ENCODE measurements around the gene HMG20B. TPM values are rescaled to one million over a fixed set of nuclear protein-coding genes. Genes with fewer than 3 reads are reported as not detected.

HMG20B gene
- total RNA-seq, 6 experiments from 2014 or later, result 73.5 to 90.1 (median 78.3) TPM

GRCh38 chr19:3538258-3538929 is 34.4 kb upstream of the HMG20B start:
- H3K4me3 Mint-ChIP-seq, result no peak overlapping the region
- H3K27me3 Mint-ChIP-seq (ENCODE audit: insufficient read depth), result peaks cover 6% of the 10 kb centered on the region
- no peak for TF ChIP-seq CTCF (IDR thresholded peaks at IDR 0.05)
- no peak for DNase-seq
- H3K27ac Mint-ChIP-seq, result no peak overlapping the region; the same call in 1 of the 2 replicates
- no peaks in the 10 kb centered on the region for H3K4me1 Mint-ChIP-seq (ENCODE audit: low read depth)
- no peaks in the 10 kb centered on the region for H3K9me3 Mint-ChIP-seq
- peaks cover 9% of the 10 kb centered on the region for H3K36me3 Mint-ChIP-seq (ENCODE audit: low read depth)

GRCh38 chr19:3538965-3539755 is 33.6 kb upstream of the HMG20B start, which contains the start of gene TEKTIP1:
Gene TEKTIP1, plus strand, starts transcription at chr19:3539174. Its CDS starts 4 bp downstream, at chr19:3539178.
- Mint-ChIP-seq H3K27me3 (ENCODE audit: insufficient read depth) (peaks cover 6% of the 10 kb centered on the region), H3K4me3 (no peak within 1 kb of the TSS; the same call in 1 of the 2 replicates), H3K27ac (no peak within 1 kb of the TSS; the same call in none of the 2 replicates), H3K36me3 (ENCODE audit: low read depth) (peaks cover 9% of the 10 kb centered on the region), H3K9me3 (no peaks in the 10 kb centered on the region), H3K4me1 (ENCODE audit: low read depth) (no peaks in the 10 kb centered on the region)
- DNase-seq, result no peak
- TF ChIP-seq CTCF (IDR thresholded peaks at IDR 0.05), result no peak

GRCh38 chr19:3539756-3540118 is 33.0 kb upstream of the HMG20B start:
- H3K36me3 Mint-ChIP-seq (ENCODE audit: low read depth), result peaks cover 9% of the 10 kb centered on the region

GRCh38 chr19:3543150-3544057 is 29.3 kb upstream of the HMG20B start:
- no peak for TF ChIP-seq CTCF (IDR thresholded peaks at IDR 0.05)
- Mint-ChIP-seq H3K27me3 (ENCODE audit: insufficient read depth) (peaks cover 6% of the 10 kb centered on the region), H3K36me3 (ENCODE audit: low read depth) (peaks cover 13% of the 10 kb centered on the region), H3K4me1 (ENCODE audit: low read depth) (no peaks in the 10 kb centered on the region), H3K9me3 (no peaks in the 10 kb centered on the region), H3K4me3 (no peak overlapping the region), H3K27ac (no peak overlapping the region)
- no peak for DNase-seq

More at GRCh38 chr19:3539756-3540118, 33.0 kb upstream of the HMG20B start:
- H3K9me3 Mint-ChIP-seq, result no peaks in the 10 kb centered on the region
- no peak overlapping the region; the same call in 1 of the 2 replicates for H3K27ac Mint-ChIP-seq
- H3K4me1 Mint-ChIP-seq (ENCODE audit: low read depth), result no peaks in the 10 kb centered on the region
- no peak for TF ChIP-seq CTCF (IDR thresholded peaks at IDR 0.05)
- no peak overlapping the region; the same call in 1 of the 2 replicates for H3K4me3 Mint-ChIP-seq
- no peak for DNase-seq
- peaks cover 6% of the 10 kb centered on the region for H3K27me3 Mint-ChIP-seq (ENCODE audit: insufficient read depth)

- DNase-seq, result no peak
Measured at GRCh38 chr19:3544058-3544376, 28.7 kb upstream of the HMG20B start.

More at GRCh38 chr19:3544058-3544376, 28.7 kb upstream of the HMG20B start:
- H3K4me3 Mint-ChIP-seq, result no peak overlapping the region
- no peak overlapping the region for H3K27ac Mint-ChIP-seq
- H3K36me3 Mint-ChIP-seq (ENCODE audit: low read depth), result peaks cover 13% of the 10 kb centered on the region
- H3K9me3 Mint-ChIP-seq, result no peaks in the 10 kb centered on the region
- peaks cover 6% of the 10 kb centered on the region for H3K27me3 Mint-ChIP-seq (ENCODE audit: insufficient read depth)
- TF ChIP-seq CTCF (IDR thresholded peaks at IDR 0.05), result no peak
- H3K4me1 Mint-ChIP-seq (ENCODE audit: low read depth), result no peaks in the 10 kb centered on the region
